Uterus (tissue), 2 donors: ENCODE measurements around the gene MYO1B.

Experiments
- POLR2A ChIP-seq, 2 donors: fragments of 450-650 bp; IDR thresholded peaks; one replicate each; pipeline ENCODE4 v1.6.1; 2016; ENCODE audit warnings: antibody characterized with exemption in 2 of 2, mild to moderate bottlenecking in 1 of 2, moderate library complexity in 1 of 2
- TF ChIP-seq, protein P1 (sequence below), 4 experiments: fragments of 200-600 bp in 2 of 4; fragments of 450-650 bp in 2 of 4; sonication (generic) in 2 of 4; IDR thresholded peaks; one replicate each; pipeline ENCODE4 v1.5.1; 2016 to 2019; ENCODE audit warnings: antibody characterized with exemption in 4 of 4, mild to moderate bottlenecking in 2 of 4, moderate library complexity in 1 of 4

DNA sequence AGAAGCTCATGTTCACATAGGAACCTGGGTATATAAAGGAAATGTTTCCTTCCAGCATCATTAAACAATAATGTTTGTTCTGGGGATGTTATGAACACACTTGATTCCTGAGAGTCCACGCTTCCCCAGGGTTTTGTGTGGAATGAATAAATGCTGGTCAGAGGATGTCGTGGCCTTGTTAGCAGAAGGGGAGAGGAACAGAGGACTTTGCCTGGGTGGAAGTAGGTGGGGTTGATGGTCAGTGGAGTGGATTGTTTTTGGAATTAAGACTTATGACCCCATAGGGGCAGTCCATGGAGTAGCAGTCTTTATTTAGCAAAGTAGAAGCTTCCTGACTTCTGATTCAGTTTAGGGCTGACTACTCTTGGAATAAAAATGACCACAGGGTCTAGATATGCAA lies 139.6 kb downstream of the MYO1B start:
- TF ChIP-seq, protein P1, sequence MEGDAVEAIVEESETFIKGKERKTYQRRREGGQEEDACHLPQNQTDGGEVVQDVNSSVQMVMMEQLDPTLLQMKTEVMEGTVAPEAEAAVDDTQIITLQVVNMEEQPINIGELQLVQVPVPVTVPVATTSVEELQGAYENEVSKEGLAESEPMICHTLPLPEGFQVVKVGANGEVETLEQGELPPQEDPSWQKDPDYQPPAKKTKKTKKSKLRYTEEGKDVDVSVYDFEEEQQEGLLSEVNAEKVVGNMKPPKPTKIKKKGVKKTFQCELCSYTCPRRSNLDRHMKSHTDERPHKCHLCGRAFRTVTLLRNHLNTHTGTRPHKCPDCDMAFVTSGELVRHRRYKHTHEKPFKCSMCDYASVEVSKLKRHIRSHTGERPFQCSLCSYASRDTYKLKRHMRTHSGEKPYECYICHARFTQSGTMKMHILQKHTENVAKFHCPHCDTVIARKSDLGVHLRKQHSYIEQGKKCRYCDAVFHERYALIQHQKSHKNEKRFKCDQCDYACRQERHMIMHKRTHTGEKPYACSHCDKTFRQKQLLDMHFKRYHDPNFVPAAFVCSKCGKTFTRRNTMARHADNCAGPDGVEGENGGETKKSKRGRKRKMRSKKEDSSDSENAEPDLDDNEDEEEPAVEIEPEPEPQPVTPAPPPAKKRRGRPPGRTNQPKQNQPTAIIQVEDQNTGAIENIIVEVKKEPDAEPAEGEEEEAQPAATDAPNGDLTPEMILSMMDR (IDR thresholded peaks at IDR 0.05): no peak
- TF ChIP-seq POLR2A (IDR thresholded peaks at IDR 0.05): no peak
